CD4-positive, alpha-beta T cell treated with Interleukin-17A for 4 hours (primary cell): ENCODE results near the gene PDE6D.

ENCODE experiments used
- DNase-seq: peaks from one replicate; pipeline ENCODE4 v3.0.0-alpha.2; 2020; ENCODE audit warnings: mixed read lengths

The PDE6D gene

DNA sequence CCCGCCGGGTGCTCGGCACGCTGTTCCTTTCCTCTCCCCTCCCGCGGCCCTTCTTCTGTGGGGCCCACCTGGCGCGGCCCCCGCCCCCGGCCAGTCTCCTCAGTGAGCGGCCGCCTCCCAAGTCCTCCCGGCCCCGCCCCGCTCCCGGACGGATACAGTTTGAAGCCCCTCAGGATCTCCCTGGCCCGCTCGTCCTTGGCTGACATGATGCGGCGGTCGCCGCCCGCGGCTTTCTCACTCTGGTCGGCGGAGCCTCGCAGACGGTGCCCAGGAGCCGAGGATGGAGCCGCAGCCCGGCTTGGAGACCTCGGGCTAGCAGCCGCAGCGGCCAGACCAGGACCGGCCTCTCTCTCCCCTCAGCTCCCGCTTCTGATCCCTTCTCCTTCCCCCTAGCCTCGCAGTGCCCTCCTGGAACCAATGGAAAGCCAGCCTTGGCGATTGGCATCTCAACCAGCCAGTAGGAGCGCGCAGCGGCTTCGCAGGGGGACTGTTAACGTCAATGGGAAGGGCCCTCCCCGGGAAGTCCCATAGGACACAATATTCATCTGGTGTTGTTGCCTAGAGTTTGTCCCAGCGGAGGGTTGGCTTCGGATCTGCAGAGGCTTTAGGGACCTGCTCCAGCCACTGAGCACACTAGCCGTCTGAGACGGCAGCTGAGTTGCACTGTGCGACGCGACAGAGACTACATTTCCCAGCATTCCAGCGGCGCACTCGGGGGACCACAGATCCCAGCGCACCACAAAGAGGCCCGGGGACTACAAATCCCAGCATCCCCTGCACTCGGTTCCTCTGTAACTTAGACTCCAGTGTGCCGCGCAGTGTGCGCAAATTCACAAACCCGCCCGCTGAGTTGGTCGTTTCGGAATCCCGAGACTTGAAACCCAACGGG, at the start of gene PDE6D:
Gene PDE6D, minus strand, starts transcription at position 374 of the 889 bp plus-strand sequence. Its CDS starts 168 bp downstream, at position 206.
- DNase-seq, result peak; percentile 94

GRCh38 chr2:231821908-231822307, 40.8 kb upstream of the PDE6D start:
- no peak for DNase-seq

DNA sequence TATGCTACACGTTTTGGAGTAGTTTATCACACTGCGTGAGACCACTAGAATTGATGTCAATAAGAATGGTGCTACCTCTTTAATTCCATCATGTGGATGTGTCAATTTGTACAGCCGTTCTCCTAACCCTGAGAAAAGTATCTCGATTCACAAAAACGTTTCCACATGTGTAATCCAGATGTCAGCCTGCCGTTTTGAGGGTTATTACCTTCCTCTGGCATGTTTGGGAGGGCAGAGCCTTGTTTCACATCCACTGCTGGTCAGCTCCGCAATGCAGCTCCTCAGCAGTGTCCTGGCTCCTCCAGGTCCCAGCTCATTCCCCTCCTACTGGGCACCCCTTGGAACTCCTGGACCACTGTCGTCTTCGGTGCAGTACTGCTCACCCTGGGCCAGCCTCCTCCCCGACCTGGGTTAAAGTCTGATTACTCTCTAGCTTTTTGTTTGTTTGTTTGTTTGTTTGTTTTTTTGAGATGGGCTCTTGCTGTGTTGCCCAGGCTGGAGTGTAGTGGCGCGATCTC, 39.8 kb upstream of the PDE6D start:
- DNase-seq, result no peak

DNA sequence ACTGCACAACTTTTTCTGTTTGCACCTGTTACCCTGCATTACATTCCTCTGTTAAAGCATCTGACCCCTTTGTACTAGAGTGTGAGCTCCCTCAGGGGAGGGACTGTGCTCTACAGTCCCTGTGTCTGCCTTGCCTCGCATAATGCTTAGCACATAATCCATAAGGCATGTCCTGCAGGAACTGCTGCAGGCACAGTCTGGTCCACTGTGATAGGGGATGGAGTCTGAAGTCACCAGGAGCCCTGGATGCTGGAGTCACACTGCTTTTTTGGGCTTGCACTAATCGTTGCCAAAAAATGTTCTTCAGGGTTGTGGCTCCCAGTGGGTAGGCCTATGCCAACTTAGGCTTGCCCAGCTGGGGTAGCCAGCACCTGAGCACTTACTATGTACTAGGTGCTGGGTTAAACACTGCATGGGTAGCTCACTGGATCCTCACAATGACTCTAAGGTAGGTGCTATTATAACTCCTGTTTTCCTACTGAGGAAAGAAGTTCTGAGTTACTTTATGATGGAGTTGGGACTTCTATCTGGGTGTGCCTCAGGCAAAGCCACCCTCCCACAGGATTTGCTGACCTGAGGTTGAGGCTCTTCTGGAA, 38.5 kb upstream of the PDE6D start:
- DNase-seq, result no peak

DNA sequence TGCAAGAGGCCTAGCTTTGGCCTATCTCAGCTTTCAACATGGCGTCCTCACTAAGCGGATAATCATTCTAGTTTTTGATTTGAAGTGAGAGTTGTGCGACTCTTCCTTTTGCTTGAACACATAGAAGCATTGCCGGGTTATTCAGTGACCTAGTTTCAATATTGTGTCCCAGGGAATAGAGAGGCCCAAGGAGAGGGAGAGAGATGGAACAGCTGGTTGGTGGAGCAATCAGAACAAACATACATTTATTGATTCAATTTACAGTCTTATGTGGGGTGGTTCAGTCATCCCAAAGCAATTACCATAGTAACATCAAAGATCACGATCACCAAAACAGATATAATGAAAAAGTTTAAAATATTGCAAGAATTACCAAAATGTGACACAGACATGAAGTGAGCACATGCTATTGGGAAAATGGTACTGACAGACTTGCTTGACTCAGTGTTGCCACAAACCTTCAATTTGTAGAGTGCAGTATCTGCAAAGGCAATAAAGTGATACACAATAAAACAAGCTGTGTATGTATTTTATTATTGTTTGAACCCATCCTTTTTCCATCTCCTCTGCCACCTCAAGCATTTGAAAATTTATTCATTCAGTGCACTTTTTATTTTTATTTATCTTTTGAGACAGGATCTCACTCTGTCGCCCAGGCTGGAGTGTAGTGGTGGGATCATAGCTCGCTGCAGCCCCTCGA, 35.4 kb upstream of the PDE6D start:
- no peak for DNase-seq

DNA sequence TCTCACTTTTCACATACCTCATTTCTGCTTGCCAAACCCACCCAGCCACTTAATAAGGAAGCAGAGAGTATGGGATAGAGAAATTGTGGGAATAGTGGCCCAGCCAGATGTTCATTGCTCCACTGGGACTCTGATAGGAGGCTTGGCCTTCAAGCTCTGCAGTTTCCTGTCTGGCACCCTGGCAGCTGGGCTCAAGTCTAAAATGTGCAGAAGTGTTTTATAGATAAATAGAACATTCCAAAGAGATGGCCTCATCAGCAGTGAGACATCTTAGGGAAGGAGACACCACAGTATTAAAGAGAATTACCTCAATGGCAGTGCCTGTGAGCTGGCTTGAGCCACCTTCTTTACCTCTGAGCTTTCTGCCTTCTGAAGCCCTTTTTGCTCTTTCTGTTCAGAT, 29.8 kb upstream of the PDE6D start:
- DNase-seq, result no peak

DNA sequence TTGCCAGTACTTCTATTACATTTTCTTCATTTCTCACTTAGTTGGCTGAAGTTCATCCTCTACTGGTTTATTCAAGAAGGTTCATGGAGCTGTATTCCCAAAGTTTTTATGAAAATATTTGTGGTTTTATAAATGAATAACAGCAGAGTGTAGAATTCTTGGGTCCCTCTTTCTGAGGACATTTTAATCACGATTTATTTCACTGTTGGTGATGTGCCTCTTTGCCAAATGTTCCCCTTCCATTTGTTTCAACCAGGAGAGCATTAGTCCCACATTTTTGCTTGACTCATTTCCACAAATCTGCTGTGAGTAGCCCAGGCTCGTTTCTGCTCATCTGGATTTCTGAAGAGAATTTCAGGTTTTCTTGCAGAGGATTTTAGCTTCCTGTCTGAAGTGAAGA, 25.9 kb upstream of the PDE6D start:
- DNase-seq, result no peak

GRCh38 chr2:231803501-231804138, 22.5 kb upstream of the PDE6D start:
- no peak for DNase-seq

- DNase-seq, result peak; percentile 40
Observed at GRCh38 chr2:231800493-231801091, 19.5 kb upstream of the PDE6D start.

DNA sequence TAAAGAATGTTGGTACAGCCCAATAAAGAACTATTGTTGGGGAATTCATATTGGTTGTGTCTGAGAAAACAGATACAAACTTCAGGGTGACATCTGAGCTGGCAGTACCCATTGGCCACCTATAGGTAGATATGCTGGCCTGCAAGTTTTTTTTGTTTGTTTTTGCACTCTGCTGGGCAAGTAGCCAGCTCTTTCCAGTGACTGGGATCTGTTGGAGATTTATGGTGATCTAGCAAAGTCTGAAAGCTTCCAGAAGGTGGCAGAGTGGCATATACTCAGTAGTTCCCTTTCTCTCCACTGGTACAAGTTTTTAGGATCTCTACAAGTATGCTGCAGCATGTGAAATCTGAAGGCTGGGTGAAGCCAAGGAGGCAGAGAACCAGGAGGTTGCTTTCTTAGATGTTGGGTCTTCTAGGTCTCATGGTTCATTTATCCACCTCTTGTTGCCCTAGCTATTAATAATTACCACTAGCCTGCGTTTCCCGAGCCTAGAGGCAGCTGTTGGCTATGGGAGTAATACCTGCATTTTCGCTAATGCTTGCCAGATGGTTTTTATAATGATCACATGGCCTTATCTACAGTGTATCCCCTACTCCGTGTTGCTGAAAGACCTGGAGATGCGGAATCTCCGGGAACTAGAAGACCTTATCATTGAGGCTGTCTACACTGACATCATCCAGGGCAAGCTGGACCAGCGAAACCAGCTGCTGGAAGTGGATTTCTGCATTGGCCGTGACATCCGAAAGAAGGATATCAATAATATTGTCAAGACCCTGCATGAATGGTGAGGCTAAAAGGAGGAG, 14.6 kb upstream of the PDE6D start:
- no peak for DNase-seq

DNA sequence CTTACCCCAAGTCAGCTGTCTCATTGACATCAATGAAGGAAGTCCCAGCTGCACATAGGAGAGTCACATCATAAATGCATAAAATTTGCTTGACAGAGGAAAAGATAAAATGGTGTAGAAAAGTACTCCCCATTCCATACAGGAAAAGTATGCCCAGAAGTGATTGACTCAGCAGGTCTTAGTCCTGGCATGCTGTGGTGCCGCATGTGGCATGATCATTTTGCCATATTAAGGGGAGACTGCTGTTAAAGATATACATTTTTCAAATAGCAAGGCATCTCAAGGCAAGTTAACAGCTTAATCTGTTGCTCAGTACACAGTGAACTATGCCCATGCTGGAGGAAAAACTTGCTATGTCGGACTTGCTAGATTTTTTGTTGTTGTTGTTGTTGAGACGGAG, 13.3 kb upstream of the PDE6D start:
- DNase-seq, result no peak

DNA sequence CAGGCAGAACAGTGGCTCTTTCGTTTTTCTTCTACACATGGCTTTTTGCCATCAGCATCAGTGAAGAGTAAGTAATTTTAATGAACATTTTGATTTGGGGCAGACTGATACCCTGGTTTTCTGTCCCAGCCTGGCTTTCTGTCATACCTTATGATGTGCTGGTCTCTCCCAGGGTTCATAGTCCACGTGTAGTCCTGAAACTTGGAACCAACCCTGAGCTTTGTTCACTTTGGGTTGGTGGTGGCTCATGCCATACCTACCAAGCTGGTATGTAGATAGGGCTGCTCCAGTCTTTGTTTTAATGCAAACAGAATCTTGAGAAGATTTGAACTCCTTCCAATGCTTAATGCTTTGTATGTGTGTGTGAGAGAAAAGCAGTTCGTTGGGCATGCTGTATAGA, 10.0 kb upstream of the PDE6D start:
- no peak for DNase-seq

GRCh38 chr2:231786917-231787292, 5.8 kb upstream of the PDE6D start:
- DNase-seq, result no peak

DNA sequence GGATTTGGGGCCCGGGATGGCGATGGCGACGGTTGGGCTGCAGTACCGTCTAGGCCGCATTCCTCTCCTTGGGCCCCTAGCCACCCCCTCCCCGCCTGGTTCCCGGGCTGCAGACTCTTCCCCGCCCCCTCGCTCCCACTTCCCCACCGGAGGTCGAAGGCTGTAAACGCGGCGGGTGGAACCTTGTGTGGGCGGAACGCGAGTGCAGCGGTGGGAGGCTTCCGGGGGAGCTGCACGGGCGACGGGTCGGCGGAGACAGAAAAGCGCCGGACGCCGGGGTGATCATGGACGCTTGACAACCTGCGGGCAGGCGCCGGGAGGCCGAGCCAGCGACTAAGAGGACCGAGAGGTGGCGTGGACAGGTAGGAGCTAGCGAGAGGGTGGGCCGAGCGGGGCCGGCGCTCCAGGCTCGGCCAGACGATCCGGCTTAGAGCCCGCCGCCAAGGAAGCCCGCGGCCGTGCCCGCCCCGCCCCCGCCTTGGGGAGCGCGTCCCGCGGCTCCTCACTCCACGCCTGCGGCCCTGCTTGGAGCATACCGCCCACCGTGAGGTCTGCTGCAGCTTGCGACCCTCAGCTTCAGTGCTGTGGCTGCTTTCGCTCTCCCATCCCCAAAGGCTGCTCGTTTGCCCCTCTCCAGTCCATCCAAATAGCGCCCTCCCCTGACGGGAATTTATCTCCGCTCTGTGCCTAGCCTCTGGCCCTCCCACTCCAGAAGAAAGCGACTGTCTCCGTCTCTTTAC, 5.3 kb upstream of the PDE6D start, which contains the start of gene COPS7B:
Gene COPS7B, plus strand, starts transcription at position 269 of the 740 bp plus-strand sequence. CDS start 2,126 bp downstream, outside the sequence.
- DNase-seq, result peak; percentile 83

- no peak for DNase-seq
Observed at GRCh38 chr2:231785822-231786176, 4.7 kb upstream of the PDE6D start.

DNA sequence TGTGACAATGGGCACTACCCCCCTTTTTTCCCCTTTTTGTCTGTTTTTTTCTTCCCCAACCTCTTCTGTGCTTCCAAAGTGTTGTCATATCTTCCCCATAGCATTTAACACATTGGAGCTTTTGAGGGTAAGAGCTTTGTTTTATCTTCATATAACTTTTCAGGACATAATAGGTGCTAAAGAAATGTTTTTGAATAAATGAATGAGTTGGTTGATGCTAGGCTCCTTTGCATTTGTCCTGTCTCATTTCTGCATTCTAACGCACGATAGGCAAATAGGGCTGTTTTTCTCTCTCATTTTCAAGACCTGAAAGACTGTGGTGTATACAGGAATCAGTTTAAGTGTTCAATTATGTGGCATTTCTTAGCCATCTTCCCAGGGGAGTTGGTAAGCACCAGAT, 4.3 kb upstream of the PDE6D start:
- DNase-seq, result no peak

DNA sequence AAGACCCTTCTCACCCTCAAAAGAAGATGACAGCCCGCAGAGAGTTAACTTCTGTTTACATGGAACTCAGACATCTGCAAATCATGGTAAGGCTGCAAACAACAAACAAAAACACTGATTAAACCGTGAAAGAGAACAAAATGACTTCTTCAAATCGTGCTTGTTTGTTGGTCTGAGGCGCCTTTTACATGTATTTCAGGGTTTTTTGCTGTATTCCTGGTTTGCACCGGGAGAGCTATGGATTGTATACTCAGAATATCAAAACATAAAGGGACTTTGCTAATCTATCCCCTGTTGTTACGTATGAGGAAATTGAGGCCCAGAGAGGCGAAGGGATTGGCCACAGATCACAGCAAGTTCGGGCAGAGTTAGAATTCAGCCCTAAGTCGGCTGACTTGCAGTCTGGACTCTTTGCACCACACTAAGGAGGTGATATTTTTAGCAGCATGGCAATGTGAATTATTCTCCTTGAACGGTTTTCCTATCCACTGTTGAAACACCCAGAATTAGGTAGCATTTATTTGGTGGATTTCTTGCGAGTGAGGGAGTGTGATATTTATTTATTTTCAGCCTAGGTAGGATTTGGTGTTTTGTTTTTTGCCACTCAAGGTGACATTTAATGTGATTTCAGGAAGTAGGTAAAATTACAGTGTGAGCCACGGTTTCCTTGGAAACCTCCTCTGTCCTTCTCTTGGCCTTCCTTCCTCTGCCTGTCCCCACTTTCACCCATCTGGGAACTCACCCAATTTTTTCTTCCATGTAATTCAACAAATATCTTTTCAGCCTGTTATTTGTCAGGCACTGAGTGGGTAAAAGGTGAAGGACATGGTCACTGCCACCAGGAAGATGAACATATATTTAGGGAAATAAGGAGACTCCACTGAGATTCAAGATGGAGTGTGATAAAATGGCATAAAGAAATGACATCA, 980 bp upstream of the PDE6D start:
- DNase-seq, result peak; percentile 32

DNA sequence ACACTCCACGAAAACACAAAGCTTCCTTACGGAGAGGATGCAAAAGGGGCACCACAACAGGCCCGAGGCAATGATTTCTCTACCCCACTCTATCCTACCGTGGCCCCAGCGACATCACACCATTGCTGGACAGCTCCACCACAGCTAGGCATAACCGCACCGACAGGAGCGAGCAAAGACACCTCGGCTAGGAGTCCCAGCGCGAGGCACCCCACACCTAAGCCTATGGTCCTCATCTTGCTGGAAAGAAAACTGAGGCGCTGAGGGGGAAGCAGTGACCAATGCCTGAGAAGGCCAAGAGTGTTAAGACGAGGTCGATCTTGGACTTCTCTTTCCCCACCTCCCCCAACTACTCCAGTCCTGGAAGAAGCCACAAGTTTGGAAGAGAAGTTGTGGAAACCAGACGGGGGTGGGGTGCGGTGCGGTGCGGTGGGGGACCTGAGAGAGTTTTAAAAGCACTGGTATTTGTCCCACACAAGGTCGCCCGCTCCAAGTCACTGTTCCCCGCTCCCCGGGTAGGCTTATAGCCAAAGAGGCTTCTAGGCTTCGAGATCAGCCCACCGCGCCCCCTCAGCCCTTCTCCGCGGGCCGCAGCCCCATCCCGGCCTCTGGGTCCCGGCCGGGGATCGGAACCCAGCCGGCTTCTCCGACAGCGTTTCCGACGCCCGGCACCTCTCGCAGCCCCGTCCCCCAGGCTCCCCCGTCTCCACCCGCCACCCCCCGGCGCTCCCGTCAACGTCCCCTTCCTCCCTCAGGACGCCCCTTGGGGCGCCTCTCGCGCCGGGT, 766 bp downstream of the PDE6D start:
- no peak for DNase-seq
